NCI-H146 treated with DMSO at 0.1 percent for 48 hours (cell line): ENCODE measurements around the gene SLC25A38.

Experiments used
- DNase-seq: peaks from one replicate; lab custom pipeline; 2025; ENCODE audit not compliant: unreplicated experiment; lab: John Stamatoyannopoulos, UW

Gene SLC25A38

DNA sequence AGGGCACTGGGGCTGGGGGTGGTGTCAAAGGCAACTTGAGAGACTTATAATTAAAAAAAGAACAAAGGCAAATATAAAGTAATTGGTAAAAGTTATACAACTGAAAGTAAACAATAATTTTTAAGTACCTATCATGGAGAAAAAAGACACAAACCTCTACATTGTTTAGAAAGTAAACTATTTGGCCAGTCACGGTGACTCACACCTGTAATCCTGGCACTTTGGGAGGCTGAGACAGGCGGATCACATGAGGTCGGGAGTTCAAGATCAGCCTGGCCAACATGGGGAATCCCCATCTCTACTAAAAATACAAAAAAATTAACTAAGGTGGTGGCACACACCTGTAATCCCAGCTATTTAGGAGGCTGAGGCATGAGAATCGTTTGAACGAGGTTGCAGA, 49.2 kb downstream of the SLC25A38 start:
- DNase-seq = no peak

DNA sequence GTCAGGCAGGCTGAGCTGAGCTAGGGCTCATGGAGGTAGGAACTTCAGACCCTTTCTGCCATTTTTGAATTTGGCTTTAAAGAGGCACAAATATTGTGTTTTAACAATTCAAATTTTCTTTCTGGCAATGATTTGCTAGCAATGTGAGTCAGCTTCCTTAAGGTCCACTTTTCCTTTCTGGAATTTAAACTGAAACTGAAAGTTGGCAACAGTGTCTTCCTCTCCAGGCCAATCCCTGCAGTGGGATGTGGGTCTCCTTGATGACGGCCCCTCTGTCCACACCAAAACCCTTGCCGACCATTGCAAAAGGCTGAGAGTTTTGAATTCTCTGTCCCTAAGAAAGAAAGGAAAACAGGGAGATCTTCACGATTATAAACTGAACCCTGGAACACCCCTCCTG, 50.5 kb downstream of the SLC25A38 start:
- DNase-seq = no peak

DNA sequence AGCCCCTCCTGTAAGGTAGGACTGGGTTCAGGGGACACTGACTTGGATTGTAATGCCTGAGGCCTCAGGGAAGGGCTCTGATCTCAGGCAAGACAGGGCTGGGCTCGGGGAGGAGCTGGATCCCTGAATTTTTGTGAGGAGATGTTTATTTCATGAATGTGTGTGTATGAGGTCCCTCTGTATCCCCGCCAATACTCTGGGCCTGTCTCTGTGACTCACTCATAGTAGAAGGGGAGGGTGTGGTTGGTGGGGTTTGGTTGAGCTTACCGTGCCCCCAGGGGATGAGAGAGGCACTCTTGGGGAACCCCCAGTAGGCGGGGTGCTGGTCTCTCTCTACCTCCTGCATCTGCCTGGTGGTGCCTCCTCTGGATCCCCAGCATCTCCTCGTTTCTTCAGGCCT, 51.4 kb downstream of the SLC25A38 start:
- DNase-seq = no peak

GRCh38 chr3:39435006-39435748, 52.0 kb downstream of the SLC25A38 start:
- peak; percentile 11 for DNase-seq

DNA sequence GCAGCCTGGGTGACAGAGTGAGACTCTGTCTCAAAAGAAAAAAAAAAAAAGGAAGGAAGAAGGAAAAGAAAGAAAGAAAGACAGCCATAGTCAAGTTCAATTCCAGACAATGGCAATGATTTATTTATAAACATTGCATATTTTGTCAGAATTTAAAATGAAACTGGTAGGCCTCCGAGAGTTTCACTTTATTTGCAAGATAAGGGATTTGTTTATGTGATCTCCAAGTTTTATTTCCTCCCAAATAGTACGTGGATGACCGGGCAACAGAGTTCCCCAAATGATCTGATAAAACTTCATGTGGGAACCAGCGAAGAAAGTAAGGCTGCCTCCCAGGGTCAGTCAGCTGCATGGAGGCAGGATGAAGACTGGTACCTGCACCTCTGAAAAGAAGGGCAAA, 55.7 kb downstream of the SLC25A38 start:
- no peak for DNase-seq

GRCh38 chr3:39440316-39440715, 57.1 kb downstream of the SLC25A38 start:
- no peak for DNase-seq

DNA sequence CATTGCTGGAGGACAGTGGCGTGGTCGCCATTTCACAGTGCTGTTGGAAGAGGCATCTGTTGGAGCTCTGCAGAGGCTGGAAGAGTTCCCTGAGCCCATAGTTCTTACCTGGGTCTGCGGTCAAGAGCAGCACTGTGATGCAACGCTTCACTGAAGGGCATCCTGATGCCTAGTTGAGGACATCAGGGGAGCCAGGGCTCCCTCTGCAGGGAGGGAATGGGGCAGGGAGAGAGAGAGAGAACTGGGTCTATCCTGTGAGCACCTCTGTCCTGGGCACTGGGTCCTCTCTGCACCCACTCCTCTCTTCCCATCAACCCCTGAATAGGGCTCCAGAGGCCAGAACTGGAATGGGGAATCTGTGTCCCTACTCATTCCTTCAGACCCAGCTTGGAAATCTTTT, 60.4 kb downstream of the SLC25A38 start:
- DNase-seq = no peak

- DNase-seq = no peak
These were observed 62.8 kb downstream of the SLC25A38 start for GRCh38 chr3:39445927-39446326.

- no peak for DNase-seq
These were observed 63.3 kb downstream of the SLC25A38 start for GRCh38 chr3:39446444-39446843.
